Measurements from ENCODE around the gene PHF12.

GRCh38 chr17:28887871-28888471, 63.3 kb downstream of the PHF12 start:
- no peak for TF ChIP-seq CTCF (IDR thresholded peaks at IDR 0.05; ENCODE audit: insufficient read depth, low read length, poor library complexity, severe bottlenecking)
- no peak for TF ChIP-seq EZH2phosphoT487 (conservative IDR thresholded peaks at IDR 0.05; ENCODE audit: low read length)
